K562 (cell line): ENCODE data around the gene ITGAE. TPM values are rescaled to one million over a fixed set of nuclear protein-coding genes. Genes with fewer than 3 reads are reported as not detected.

ENCODE experiments used
- ATAC-seq: fragments of 200-7000 bp; cut with Tn5 transposase; 3 replicates; pipeline ENCODE4 v1.9.1; 2020; ENCODE audit warnings: moderate library complexity
- BruUV-seq: library from RNA; stranded (reverse); fragments of 400-500 nt; replicated peaks from 2 replicates; lab custom pipeline; 2021; lab: Mats Ljungman, UMichigan
- CTCF ChIA-PET: fragments of 300-600 bp; formaldehyde crosslinking; extraction: SDS; loops from one replicate; lab custom pipeline; 2021; ENCODE audit warnings: low intra/inter-chr PET ratio; lab: Yijun Ruan, JAX
- POLR2A ChIA-PET: fragments of 300-600, 350-650 bp; sonication (Branson Sonifier 250); formaldehyde crosslinking; extraction: SDS; loops from one replicate; lab custom pipeline; 2021; ENCODE audit warnings: antibody characterized with exemption, inconsistent platforms; lab: Yijun Ruan, JAX
- DNase-seq, 4 experiments: peaks; one replicate each; pipeline versions ENCODE4 v3.0.0 to v3.0.0-alpha.2; 2011 to 2018; ENCODE audit warnings: low spot score in 3 of 4, mixed read lengths in 3 of 4; ENCODE audit errors: extremely low read depth in 1 of 4
- FAIRE-seq: peaks from 2 replicates; lab custom pipeline; 2011; peaks lifted over from hg19 to GRCh38; lab: Jason Lieb, UNC
- H2AFZ ChIP-seq: 2 replicates; pipeline ENCODE4 v1.6.0; 2011; ENCODE audit warnings: low read depth, low read length, control low read depth, inconsistent platforms
- H3K27ac ChIP-seq: fragments of 200-600 bp; 3 replicates; pipeline ENCODE4 v1.8.0; 2011; ENCODE audit warnings: low read depth, mild to moderate bottlenecking, control low read depth, inconsistent platforms, low read length, moderate library complexity, mixed read lengths; ENCODE audit errors: extremely low read depth
- H3K27me3 ChIP-seq, 2 experiments: fragments of 300-600 bp in 1 of 2; 2 replicates in 1 of 2; 3 replicates in 1 of 2; pipeline versions ENCODE4 v1.6.0 to v1.8.0; 2011; ENCODE audit warnings: inconsistent platforms in 2 of 2, low read length in 2 of 2, mild to moderate bottlenecking in 1 of 2, mixed read lengths in 1 of 2, moderate library complexity in 1 of 2; ENCODE audit not compliant: control insufficient read depth in 2 of 2, insufficient read depth in 2 of 2
- H3K36me3 ChIP-seq: fragments of 300-600 bp; 3 replicates; pipeline ENCODE4 v1.8.0; 2011; ENCODE audit warnings: mild to moderate bottlenecking, low read length, inconsistent platforms; ENCODE audit not compliant: control insufficient read depth, insufficient read depth
- H3K4me1 ChIP-seq, 2 experiments: fragments of 200-600 bp in 1 of 2; replicated peaks in 1 of 2; 2 replicates in 1 of 2; 3 replicates in 1 of 2; pipeline versions ENCODE4 v1.5.1 to v1.8.0; 2011; ENCODE audit warnings: inconsistent platforms in 2 of 2, low read length in 2 of 2, mild to moderate bottlenecking in 1 of 2, mixed read lengths in 1 of 2, moderate library complexity in 1 of 2; ENCODE audit not compliant: control insufficient read depth in 2 of 2, insufficient read depth in 2 of 2
- H3K4me2 ChIP-seq: 2 replicates; pipeline ENCODE4 v1.6.1; 2011; ENCODE audit warnings: low read length, control low read depth, inconsistent platforms, mixed read lengths; ENCODE audit not compliant: insufficient read depth
- H3K4me3 ChIP-seq: fragments of 200-600 bp; sonication (generic), shearing (Covaris generic); 2 replicates; pipeline ENCODE4 v1.5.1; 2016; ENCODE audit warnings: control low read depth, inconsistent platforms
- H3K79me2 ChIP-seq: fragments of 200-600 bp; 3 replicates; pipeline ENCODE4 v1.8.0; 2011; ENCODE audit warnings: low read length, inconsistent platforms; ENCODE audit not compliant: control insufficient read depth, insufficient read depth
- H3K9ac ChIP-seq, 2 experiments: 2 replicates each; pipeline versions ENCODE4 v1.6.0 to v1.6.1; 2011; ENCODE audit warnings: low read depth in 2 of 2, low read length in 2 of 2, control low read depth in 1 of 2, inconsistent platforms in 1 of 2, mild to moderate bottlenecking in 1 of 2, mixed read lengths in 1 of 2; ENCODE audit not compliant: insufficient read depth in 1 of 2
- H3K9me1 ChIP-seq: one replicate; pipeline ENCODE4 v1.6.0; 2011; ENCODE audit warnings: inconsistent platforms, mild to moderate bottlenecking, low read length, moderate library complexity; ENCODE audit not compliant: control insufficient read depth, insufficient read depth
- H3K9me3 ChIP-seq: replicated peaks from 2 replicates; pipeline ENCODE4 v1.5.1; 2011; ENCODE audit warnings: low read depth, low read length, inconsistent platforms; ENCODE audit not compliant: control insufficient read depth, insufficient read depth
- H4K20me1 ChIP-seq: replicated peaks from 2 replicates; pipeline ENCODE4 v1.6.1; 2011; ENCODE audit warnings: low read length, inconsistent platforms, mixed read lengths; ENCODE audit not compliant: control insufficient read depth, insufficient read depth
- BCL6 ChIP-seq: fragments of 250-450 bp; sonication (Bioruptor Pico); IDR thresholded peaks from 2 replicates; pipeline ENCODE4 v1.4.0; 2020
- CBX3 ChIP-seq, 2 experiments: IDR thresholded peaks; 1 replicate in 1 of 2; 2 replicates in 1 of 2; pipeline ENCODE4 v1.6.1; 2012; ENCODE audit warnings: inconsistent platforms in 2 of 2, low read length in 2 of 2, borderline replicate concordance in 1 of 2, control low read depth in 1 of 2
- EGR1 ChIP-seq: fragments of 450-650 bp; conservative IDR thresholded peaks from 2 replicates; pipeline ENCODE4 v1.6.1; 2017; ENCODE audit warnings: mild to moderate bottlenecking
- GTF3C2 ChIP-seq: IDR thresholded peaks from 3 replicates; pipeline ENCODE4 v1.6.1; 2011; ENCODE audit warnings: borderline replicate concordance, mild to moderate bottlenecking, moderate library complexity; ENCODE audit not compliant: insufficient read length; ENCODE audit errors: extremely low read depth
- KLF13 ChIP-seq: fragments of 450-650 bp; IDR thresholded peaks from 2 replicates; pipeline ENCODE4 v1.6.1; 2016; ENCODE audit warnings: missing genetic modification characterization, low read depth, mild to moderate bottlenecking, missing compliant biosample characterization, moderate library complexity, borderline replicate concordance
- MXD1 ChIP-seq: fragments of 250-450 bp; sonication (Bioruptor Pico); IDR thresholded peaks from 2 replicates; pipeline ENCODE4 v1.8.0; 2021; ENCODE audit warnings: borderline replicate concordance, mild to moderate bottlenecking, moderate library complexity; ENCODE audit not compliant: poor library complexity, severe bottlenecking
- NCOA6 ChIP-seq: fragments of 450-650 bp; IDR thresholded peaks from 2 replicates; pipeline ENCODE4 v1.6.1; 2017; ENCODE audit warnings: mild to moderate bottlenecking
- SMAD1 ChIP-seq: fragments of 150-350 bp; IDR thresholded peaks from 2 replicates; pipeline ENCODE4 v1.6.1; 2014; ENCODE audit warnings: low read length, low read depth; ENCODE audit not compliant: partially characterized antibody
- SMAD3 ChIP-seq: fragments of 450-650 bp; formaldehyde crosslinking; conservative IDR thresholded peaks from 2 replicates; pipeline ENCODE4 v1.4.0; 2020; ENCODE audit warnings: mild to moderate bottlenecking
- THRAP3 ChIP-seq: fragments of 450-650 bp; IDR thresholded peaks from 2 replicates; pipeline ENCODE4 v1.6.1; 2016; ENCODE audit warnings: mild to moderate bottlenecking, inconsistent platforms, borderline replicate concordance
- ZNF644 ChIP-seq: fragments of 200-800 bp; sonication (Bioruptor generic); IDR thresholded peaks from 2 replicates; pipeline ENCODE4 v1.6.1; 2016; ENCODE audit warnings: low read depth, missing genetic modification characterization, missing compliant biosample characterization
- WGBS: fragments of 100-300 bp; shearing (Covaris generic); methylation state at CpG from one replicate; pipeline ENCODE4 v1.1.6; 2016; ENCODE audit warnings: low coverage, mixed read lengths; ENCODE audit not compliant: insufficient coverage; ENCODE audit errors: missing lambda C conversion rate; 5-methylcytosine and 5-hydroxymethylcytosine counted together
- in situ Hi-C: fragments of 300-500 bp; cut with MboI; formaldehyde crosslinking; loops from 4 replicates; pipeline ENCODE4 v1.15.0; 2018; ENCODE audit warnings: inconsistent platforms, mixed read lengths
- intact Hi-C: fragments of 100-400 bp; cut with micrococcal nuclease; formaldehyde crosslinking; loops from 2 replicates; pipeline ENCODE4 v1.14.2; 2022
- polyA plus RNA-seq, 8 experiments: library from polyadenylated mRNA; depleted of rRNA in 4 of 8; stranded (reverse) in 5 of 8; unstranded in 3 of 8; fragments of >200 nt; fragmentation: Nextera tagmentation in 2 of 8; fragmentation: Illumina TruSeq in 1 of 8; extraction: Ambion mirVana in 2 of 8; extraction: Trizol in 1 of 8; gene quantifications; 2 replicates each; pipeline versions ENCODE4 v1.2.1 to v1.2.3, GENCODE V29; 2011 to 2014; ENCODE audit warnings: inconsistent platforms in 1 of 8, missing spikeins in 1 of 8
- total RNA-seq, 7 experiments: library from RNA; depleted of rRNA in 6 of 7; stranded (reverse); fragments of >200 nt in 6 of 7; fragmentation: Illumina TruSeq in 2 of 7; extraction: Trizol in 2 of 7; gene quantifications; 2 replicates each; pipeline versions ENCODE4 v1.2.1 to v1.2.3, GENCODE V29; 2011 to 2021; ENCODE audit warnings: low replicate concordance in 1 of 7

The ITGAE gene
- total and polyA plus RNA-seq, 9 of the 15 experiments (the other 6 are each of a cell fraction or from before 2014, with no cell fraction given): 14.8 to 160 (median 27.0) TPM

- no TSS peak for BruUV-seq
- Histone ChIP-seq H3K27me3 (no peaks in the 10 kb centered on the region), H3K9me3 (no peaks in the 10 kb centered on the region), H4K20me1 (no peaks in the 10 kb centered on the region), H2AFZ (no peak overlapping the region), H3K4me3 (no peak overlapping the region), H3K36me3 (no peaks in the 10 kb centered on the region), H3K27ac (no peak overlapping the region), H3K9ac (peak overlapping the region in 1 of 2 experiments; percentile 52; a peak in 1 of 4 replicates), H3K4me2 (no peak overlapping the region), H3K4me1 (peaks cover 0 to 2% of the 10 kb centered on the region in 2 experiments; a peak in 2 of 5 replicates), H3K9me1 (no peaks in the 10 kb centered on the region), H3K79me2 (no peaks in the 10 kb centered on the region)
- CTCF ChIA-PET: no interaction called here
- ATAC-seq: no peak
- WGBS: 39% methylated on average over 7 of the region's 7 CpGs
- POLR2A ChIA-PET: no interaction called here
- no peak for FAIRE-seq
- no peak for DNase-seq
- intact Hi-C loops (no loop called here), in situ Hi-C loops (no loop called here)
- TF ChIP-seq ZNF644 (no peak), CBX3 (IDR thresholded peaks at IDR 0.05; ENCODE audit: borderline replicate concordance in 1 of 2, low read length in 2 of 2) (no peak), EGR1 (no peak), SMAD1 (no peak), NCOA6 (no peak), GTF3C2 (no peak), MXD1 (no peak), THRAP3 (no peak), BCL6 (no peak), SMAD3 (CRISPR knock-in tag) (no peak), KLF13 (tag) (no peak)
Measured at GRCh38 chr17:3801347-3801746, 359 bp upstream of the ITGAE start.
